HepG2 (cell line): ENCODE results near the gene STK25. TPM values are rescaled to one million over a fixed set of nuclear protein-coding genes. Genes with fewer than 3 reads are reported as not detected.

ENCODE experiments used
- ATAC-seq: fragments of 200-7000 bp; cut with Tn5 transposase; 3 replicates; pipeline ENCODE4 v1.9.1; 2020; ENCODE audit warnings: mild to moderate bottlenecking, moderate library complexity
- BruUV-seq: library from RNA; stranded (reverse); fragments of 400-500 nt; replicated peaks from 2 replicates; lab custom pipeline; 2021; lab: Mats Ljungman, UMichigan
- CTCF ChIA-PET: fragments of 300-600 bp; formaldehyde crosslinking; extraction: SDS; loops from one replicate; lab custom pipeline; 2021; ENCODE audit warnings: low total read pairs, inconsistent platforms, low intra/inter-chr PET ratio; lab: Yijun Ruan, JAX
- POLR2A ChIA-PET: fragments of 350-600 bp; sonication (Branson Sonifier 250); formaldehyde crosslinking; loops from one replicate; lab custom pipeline; 2020; ENCODE audit warnings: antibody characterized with exemption, inconsistent platforms; lab: Yijun Ruan, JAX
- DNase-seq: peaks from one replicate; pipeline ENCODE4 v3.0.0-alpha.2; 2015; ENCODE audit warnings: low spot score
- FAIRE-seq: peaks from 3 replicates; lab custom pipeline; 2011; peaks lifted over from hg19 to GRCh38; lab: Jason Lieb, UNC
- H2AFZ ChIP-seq: one replicate; pipeline ENCODE4 v1.6.1; 2011; ENCODE audit warnings: low read length, inconsistent platforms
- H3K27ac ChIP-seq: fragments of 300-600 bp; 3 replicates; pipeline ENCODE4 v1.8.0; 2011; ENCODE audit warnings: mixed run types, mild to moderate bottlenecking, mixed read lengths, low read length, inconsistent platforms; ENCODE audit not compliant: insufficient read depth; ENCODE audit errors: extremely low read length
- H3K27me3 ChIP-seq, 2 experiments: fragments of 200-600 bp in 1 of 2; 2 replicates in 1 of 2; 3 replicates in 1 of 2; pipeline versions ENCODE4 v1.6.0 to v1.8.0; 2011; ENCODE audit warnings: low read length in 2 of 2, mild to moderate bottlenecking in 2 of 2, moderate library complexity in 2 of 2, inconsistent platforms in 1 of 2; ENCODE audit not compliant: insufficient read depth in 2 of 2, control insufficient read depth in 1 of 2
- H3K36me3 ChIP-seq, 2 experiments: fragments of 200-600 bp in 1 of 2; replicated peaks in 1 of 2; 2 replicates in 1 of 2; 3 replicates in 1 of 2; pipeline versions ENCODE4 v1.5.1 to v1.8.0; 2011; ENCODE audit warnings: low read length in 2 of 2, inconsistent platforms in 1 of 2; ENCODE audit not compliant: insufficient read depth in 2 of 2, control insufficient read depth in 1 of 2
- H3K4me1 ChIP-seq: 2 replicates; pipeline ENCODE4 v1.5.1; 2012; ENCODE audit warnings: low read length, inconsistent platforms; ENCODE audit not compliant: insufficient read depth
- H3K4me2 ChIP-seq: 2 replicates; pipeline ENCODE4 v1.6.0; 2011; ENCODE audit warnings: low read depth, low read length, inconsistent platforms
- H3K4me3 ChIP-seq, 3 experiments: fragments of 200-600 bp in 1 of 3; sonication (generic), shearing (Covaris generic) in 1 of 3; replicated peaks in 1 of 3; 2 replicates each; pipeline ENCODE4 v1.5.1; 2011 to 2016; ENCODE audit warnings: low read length in 3 of 3, inconsistent platforms in 2 of 3, low read depth in 2 of 3, mild to moderate bottlenecking in 2 of 3, control low read depth in 1 of 3, mixed read lengths in 1 of 3; ENCODE audit not compliant: insufficient read depth in 1 of 3
- H3K79me2 ChIP-seq: one replicate; pipeline ENCODE4 v1.6.1; 2011; ENCODE audit warnings: low read length, inconsistent platforms; ENCODE audit not compliant: insufficient read depth
- H3K9ac ChIP-seq: 2 replicates; pipeline ENCODE4 v1.6.0; 2011; ENCODE audit warnings: mild to moderate bottlenecking, low read depth, low read length, inconsistent platforms; ENCODE audit not compliant: insufficient read depth
- H3K9me3 ChIP-seq: 2 replicates; pipeline ENCODE4 v1.5.1; 2012; ENCODE audit warnings: mild to moderate bottlenecking, low read length
- H4K20me1 ChIP-seq: 2 replicates; pipeline ENCODE4 v1.6.0; 2011; ENCODE audit warnings: inconsistent platforms, mild to moderate bottlenecking, low read length, moderate library complexity; ENCODE audit not compliant: insufficient read depth
- AGO2 ChIP-seq: fragments of 200-400 bp; formaldehyde crosslinking; optimal IDR thresholded peaks from 2 replicates; pipeline ENCODE3; 2017; ENCODE audit warnings: mild to moderate bottlenecking, low read depth, low read length, moderate library complexity
- AKAP8 ChIP-seq: sonication (generic); formaldehyde crosslinking; IDR thresholded peaks from 2 replicates; pipeline ENCODE4 v1.5.1; 2020; ENCODE audit warnings: mild to moderate bottlenecking, missing genetic modification reagents
- NR2F6 ChIP-seq, 2 experiments: IDR thresholded peaks; 2 replicates each; pipeline ENCODE4 v1.6.1; 2016; ENCODE audit warnings: antibody characterized with exemption in 1 of 2, mild to moderate bottlenecking in 1 of 2
- NRL ChIP-seq: sonication (generic); formaldehyde crosslinking; IDR thresholded peaks from 2 replicates; pipeline ENCODE4 v1.5.0; 2020; ENCODE audit warnings: missing genetic modification reagents, mild to moderate bottlenecking, moderate library complexity, borderline replicate concordance
- POLR2A ChIP-seq, 2 experiments: IDR thresholded peaks; 2 replicates each; pipeline ENCODE4 v1.6.1; 2011; ENCODE audit warnings: low read depth in 2 of 2, low read length in 2 of 2, mild to moderate bottlenecking in 1 of 2, moderate library complexity in 1 of 2; ENCODE audit not compliant: insufficient read depth in 1 of 2
- POLR2G ChIP-seq: fragments of 200-400 bp; formaldehyde crosslinking; IDR thresholded peaks from 2 replicates; pipeline ENCODE4 v1.6.1; 2018; ENCODE audit warnings: mild to moderate bottlenecking, low read depth, low read length, moderate library complexity
- SALL2 ChIP-seq: sonication (generic); formaldehyde crosslinking; IDR thresholded peaks from 2 replicates; pipeline ENCODE4 v1.8.1; 2023; ENCODE audit warnings: mild to moderate bottlenecking, missing genetic modification reagents, inconsistent platforms
- TAF15 ChIP-seq: fragments of 200-400 bp; formaldehyde crosslinking; IDR thresholded peaks from one replicate; pipeline ENCODE4 v1.6.1; 2018; ENCODE audit warnings: mild to moderate bottlenecking, low read depth, low read length; ENCODE audit not compliant: poor library complexity, severe bottlenecking
- TFDP1 ChIP-seq: IDR thresholded peaks from 2 replicates; pipeline ENCODE4 v1.6.1; 2016; ENCODE audit warnings: missing compliant biosample characterization, missing genetic modification reagents, borderline replicate concordance
- WGBS: methylation state at CpG from one replicate; pipeline ENCODE4 v1.1.6; 2017; ENCODE audit warnings: low lambda C conversion rate; 5-methylcytosine and 5-hydroxymethylcytosine counted together
- in situ Hi-C: cut with HindIII; loops from 2 replicates; pipeline ENCODE4 v1.10.0; 2017; ENCODE audit warnings: low pct_unique_long_range_greater_than_20kb; ENCODE audit not compliant: extremely low pct_ligation_motif_present
- intact Hi-C: fragments of 100-400 bp; cut with micrococcal nuclease; formaldehyde crosslinking; loops from one replicate; pipeline ENCODE4 v1.10.0; 2022; ENCODE audit not compliant: unreplicated experiment
- polyA plus RNA-seq, 8 experiments: library from polyadenylated mRNA; depleted of rRNA in 3 of 8; stranded (reverse) in 7 of 8; unstranded in 1 of 8; fragments of >200 nt; fragmentation: Illumina TruSeq in 4 of 8; extraction: Trizol in 4 of 8; gene quantifications; 2 replicates each; pipeline versions ENCODE4 v1.2.1 to v1.2.3, GENCODE V29; 2011 to 2016; ENCODE audit warnings: low read depth in 4 of 8, missing spikeins in 1 of 8, mixed read lengths in 1 of 8; ENCODE audit not compliant: insufficient read depth in 1 of 8
- total RNA-seq, 5 experiments: library from RNA; depleted of rRNA; stranded (reverse); fragments of >200 nt; fragmentation: Illumina TruSeq; extraction: Trizol; gene quantifications; 2 replicates each; pipeline ENCODE4 v1.2.3, GENCODE V29; 2016; ENCODE audit warnings: low read depth in 1 of 5
- TF ChIP-seq, protein P1 (sequence below): sonication (generic); formaldehyde crosslinking; IDR thresholded peaks from 2 replicates; pipeline ENCODE4 v1.9.0; 2021; ENCODE audit warnings: mild to moderate bottlenecking, missing genetic modification reagents
- TF ChIP-seq, protein P2 (sequence below): sonication (generic); formaldehyde crosslinking; IDR thresholded peaks from 2 replicates; pipeline ENCODE4 v1.4.0; 2020; ENCODE audit warnings: mild to moderate bottlenecking, missing genetic modification reagents

STK25 gene
- total and polyA plus RNA-seq, 2 of the 13 experiments (the other 11 are each of a cell fraction or from before 2014, with no cell fraction given): 177 to 481 TPM

GRCh38 chr2:241495172-241496002 is 13.0 kb downstream of the STK25 start:
- TF ChIP-seq, protein P1, sequence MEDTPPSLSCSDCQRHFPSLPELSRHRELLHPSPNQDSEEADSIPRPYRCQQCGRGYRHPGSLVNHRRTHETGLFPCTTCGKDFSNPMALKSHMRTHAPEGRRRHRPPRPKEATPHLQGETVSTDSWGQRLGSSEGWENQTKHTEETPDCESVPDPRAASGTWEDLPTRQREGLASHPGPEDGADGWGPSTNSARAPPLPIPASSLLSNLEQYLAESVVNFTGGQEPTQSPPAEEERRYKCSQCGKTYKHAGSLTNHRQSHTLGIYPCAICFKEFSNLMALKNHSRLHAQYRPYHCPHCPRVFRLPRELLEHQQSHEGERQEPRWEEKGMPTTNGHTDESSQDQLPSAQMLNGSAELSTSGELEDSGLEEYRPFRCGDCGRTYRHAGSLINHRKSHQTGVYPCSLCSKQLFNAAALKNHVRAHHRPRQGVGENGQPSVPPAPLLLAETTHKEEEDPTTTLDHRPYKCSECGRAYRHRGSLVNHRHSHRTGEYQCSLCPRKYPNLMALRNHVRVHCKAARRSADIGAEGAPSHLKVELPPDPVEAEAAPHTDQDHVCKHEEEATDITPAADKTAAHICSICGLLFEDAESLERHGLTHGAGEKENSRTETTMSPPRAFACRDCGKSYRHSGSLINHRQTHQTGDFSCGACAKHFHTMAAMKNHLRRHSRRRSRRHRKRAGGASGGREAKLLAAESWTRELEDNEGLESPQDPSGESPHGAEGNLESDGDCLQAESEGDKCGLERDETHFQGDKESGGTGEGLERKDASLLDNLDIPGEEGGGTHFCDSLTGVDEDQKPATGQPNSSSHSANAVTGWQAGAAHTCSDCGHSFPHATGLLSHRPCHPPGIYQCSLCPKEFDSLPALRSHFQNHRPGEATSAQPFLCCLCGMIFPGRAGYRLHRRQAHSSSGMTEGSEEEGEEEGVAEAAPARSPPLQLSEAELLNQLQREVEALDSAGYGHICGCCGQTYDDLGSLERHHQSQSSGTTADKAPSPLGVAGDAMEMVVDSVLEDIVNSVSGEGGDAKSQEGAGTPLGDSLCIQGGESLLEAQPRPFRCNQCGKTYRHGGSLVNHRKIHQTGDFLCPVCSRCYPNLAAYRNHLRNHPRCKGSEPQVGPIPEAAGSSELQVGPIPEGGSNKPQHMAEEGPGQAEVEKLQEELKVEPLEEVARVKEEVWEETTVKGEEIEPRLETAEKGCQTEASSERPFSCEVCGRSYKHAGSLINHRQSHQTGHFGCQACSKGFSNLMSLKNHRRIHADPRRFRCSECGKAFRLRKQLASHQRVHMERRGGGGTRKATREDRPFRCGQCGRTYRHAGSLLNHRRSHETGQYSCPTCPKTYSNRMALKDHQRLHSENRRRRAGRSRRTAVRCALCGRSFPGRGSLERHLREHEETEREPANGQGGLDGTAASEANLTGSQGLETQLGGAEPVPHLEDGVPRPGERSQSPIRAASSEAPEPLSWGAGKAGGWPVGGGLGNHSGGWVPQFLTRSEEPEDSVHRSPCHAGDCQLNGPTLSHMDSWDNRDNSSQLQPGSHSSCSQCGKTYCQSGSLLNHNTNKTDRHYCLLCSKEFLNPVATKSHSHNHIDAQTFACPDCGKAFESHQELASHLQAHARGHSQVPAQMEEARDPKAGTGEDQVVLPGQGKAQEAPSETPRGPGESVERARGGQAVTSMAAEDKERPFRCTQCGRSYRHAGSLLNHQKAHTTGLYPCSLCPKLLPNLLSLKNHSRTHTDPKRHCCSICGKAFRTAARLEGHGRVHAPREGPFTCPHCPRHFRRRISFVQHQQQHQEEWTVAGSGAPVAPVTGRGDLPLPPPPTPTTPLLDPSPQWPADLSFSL (CRISPR knock-in tag): no peak
- TF ChIP-seq NRL (CRISPR knock-in tag) (0 out of 2 replicates have a peak, but pooled peaks have one; percentile 54), TFDP1 (no peak), POLR2A (IDR thresholded peaks at IDR 0.05; ENCODE audit: insufficient read depth in 1 of 2, low read depth in 2 of 2, low read length in 2 of 2) (peak in 1 of 2 experiments; percentile 27; a peak in 1 of 4 replicates), NR2F6 (IDR thresholded peaks at IDR 0.05) (no peak), NR2F6 (CRISPR knock-in tag; IDR thresholded peaks at IDR 0.05) (no peak), POLR2G (peak; percentile 15; the same call in 1 of the 2 replicates), SALL2 (CRISPR knock-in tag) (0 out of 2 replicates have a peak, but pooled peaks have one; percentile 35), TAF15 (peak; percentile 31), AGO2 (peak; percentile 92), AKAP8 (CRISPR knock-in tag) (peak; percentile 43; the same call in 1 of the 2 replicates)
- TF ChIP-seq, protein P2, sequence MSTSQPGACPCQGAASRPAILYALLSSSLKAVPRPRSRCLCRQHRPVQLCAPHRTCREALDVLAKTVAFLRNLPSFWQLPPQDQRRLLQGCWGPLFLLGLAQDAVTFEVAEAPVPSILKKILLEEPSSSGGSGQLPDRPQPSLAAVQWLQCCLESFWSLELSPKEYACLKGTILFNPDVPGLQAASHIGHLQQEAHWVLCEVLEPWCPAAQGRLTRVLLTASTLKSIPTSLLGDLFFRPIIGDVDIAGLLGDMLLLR (CRISPR knock-in tag): no peak
- POLR2A ChIA-PET: interaction anchor here (0.6 kb wide), 1 partner anchor 9 kb away, joined by 3 read pairs; no protein-coding TSS in a partner anchor
- no peak overlapping the region for H2AFZ ChIP-seq
- no TSS peak for BruUV-seq
- H3K9ac ChIP-seq: no peak overlapping the region
- no peak overlapping the region for H3K4me2 ChIP-seq
- H3K4me1 ChIP-seq: no peaks in the 10 kb centered on the region
- DNase-seq (no peak), ATAC-seq (no peak), FAIRE-seq (no peak)
- CTCF ChIA-PET: no interaction called here
- H3K27ac ChIP-seq: no peak overlapping the region
- intact Hi-C loops: no loop called here
- H3K79me2 ChIP-seq: peaks cover 6% of the 10 kb centered on the region
- H3K4me3 ChIP-seq: no peak overlapping the region
- in situ Hi-C loops: no loop called here
- H3K36me3 ChIP-seq: peaks cover 42 to 70% of the 10 kb centered on the region in 2 experiments
- no peaks in the 10 kb centered on the region for H3K9me3 ChIP-seq
- no peaks in the 10 kb centered on the region for H3K27me3 ChIP-seq
- 94% methylated on average over 20 of the region's 34 CpGs for WGBS
- no peaks in the 10 kb centered on the region for H4K20me1 ChIP-seq
